GM21576 (cell line): ENCODE data around the gene ATMIN.

ENCODE experiments used
- ATAC-seq: cut with Tn5 transposase; IDR thresholded peaks from one replicate; pipeline ENCODE4 v1.9.1; 2021; ENCODE audit warnings: mild to moderate bottlenecking, moderate library complexity; ENCODE audit not compliant: unreplicated experiment

Gene ATMIN, protein sequence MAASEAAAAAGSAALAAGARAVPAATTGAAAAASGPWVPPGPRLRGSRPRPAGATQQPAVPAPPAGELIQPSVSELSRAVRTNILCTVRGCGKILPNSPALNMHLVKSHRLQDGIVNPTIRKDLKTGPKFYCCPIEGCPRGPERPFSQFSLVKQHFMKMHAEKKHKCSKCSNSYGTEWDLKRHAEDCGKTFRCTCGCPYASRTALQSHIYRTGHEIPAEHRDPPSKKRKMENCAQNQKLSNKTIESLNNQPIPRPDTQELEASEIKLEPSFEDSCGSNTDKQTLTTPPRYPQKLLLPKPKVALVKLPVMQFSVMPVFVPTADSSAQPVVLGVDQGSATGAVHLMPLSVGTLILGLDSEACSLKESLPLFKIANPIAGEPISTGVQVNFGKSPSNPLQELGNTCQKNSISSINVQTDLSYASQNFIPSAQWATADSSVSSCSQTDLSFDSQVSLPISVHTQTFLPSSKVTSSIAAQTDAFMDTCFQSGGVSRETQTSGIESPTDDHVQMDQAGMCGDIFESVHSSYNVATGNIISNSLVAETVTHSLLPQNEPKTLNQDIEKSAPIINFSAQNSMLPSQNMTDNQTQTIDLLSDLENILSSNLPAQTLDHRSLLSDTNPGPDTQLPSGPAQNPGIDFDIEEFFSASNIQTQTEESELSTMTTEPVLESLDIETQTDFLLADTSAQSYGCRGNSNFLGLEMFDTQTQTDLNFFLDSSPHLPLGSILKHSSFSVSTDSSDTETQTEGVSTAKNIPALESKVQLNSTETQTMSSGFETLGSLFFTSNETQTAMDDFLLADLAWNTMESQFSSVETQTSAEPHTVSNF

GRCh38 chr16:81035398-81035974 is at the start of gene ATMIN:
TSS of gene ATMIN (plus strand) at chr16:81035842. CDS start at chr16:81035871, 29 bp downstream.
- ATAC-seq, result peak; percentile 82

- no peak for ATAC-seq
Measured at GRCh38 chr16:80986557-80986956, 49.1 kb upstream of the ATMIN start.

DNA sequence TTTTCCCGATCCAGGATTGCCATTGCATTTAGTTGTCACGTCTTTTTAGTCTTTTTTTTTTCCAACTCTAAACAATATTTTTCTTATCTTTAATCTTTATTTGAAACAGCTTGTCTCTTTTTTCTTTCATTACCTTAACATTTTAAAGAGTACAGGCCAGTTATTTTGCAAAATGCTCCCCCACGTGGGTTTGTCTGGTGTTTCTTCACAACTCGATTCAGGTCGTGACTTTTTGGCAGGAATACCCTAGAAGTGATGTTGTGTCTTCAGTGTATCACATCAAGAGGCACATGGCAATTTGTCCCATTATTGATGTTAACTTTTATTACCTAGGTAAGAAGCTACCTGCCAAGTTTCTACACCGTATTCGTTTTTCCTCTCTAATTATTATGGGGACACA is 46.9 kb upstream of the ATMIN start:
- no peak for ATAC-seq

- ATAC-seq, result no peak
Measured at GRCh38 chr16:80989801-80990200, 45.8 kb upstream of the ATMIN start.

- ATAC-seq, result no peak
Measured at GRCh38 chr16:80990577-80990976, 45.1 kb upstream of the ATMIN start.

DNA sequence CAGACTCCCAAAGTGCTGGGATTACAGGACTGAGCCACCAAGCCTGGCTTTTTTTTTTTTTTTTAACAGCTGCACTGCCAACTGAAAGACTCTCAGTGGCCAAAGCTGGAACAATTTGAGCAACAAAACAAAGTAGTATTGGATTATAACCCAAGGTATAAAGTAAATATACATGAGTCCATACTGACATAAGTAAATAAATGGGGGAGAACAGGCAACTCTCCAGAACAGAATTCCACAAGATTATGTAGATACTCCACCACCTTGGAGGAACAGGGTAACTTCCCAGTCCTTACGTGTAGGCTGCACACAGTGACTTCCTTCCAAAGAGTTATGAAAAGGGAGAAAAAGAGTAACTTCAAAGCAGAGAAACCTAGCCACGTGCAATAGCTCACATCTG is 44.7 kb upstream of the ATMIN start:
- no peak for ATAC-seq

- no peak for ATAC-seq
Measured at GRCh38 chr16:80991792-80992430, 43.7 kb upstream of the ATMIN start.

- no peak for ATAC-seq
Measured at GRCh38 chr16:80992676-80993293, 42.9 kb upstream of the ATMIN start.

GRCh38 chr16:80993307-80993706 is 42.3 kb upstream of the ATMIN start:
- no peak for ATAC-seq

GRCh38 chr16:80993834-80994233 is 41.8 kb upstream of the ATMIN start:
- no peak for ATAC-seq

DNA sequence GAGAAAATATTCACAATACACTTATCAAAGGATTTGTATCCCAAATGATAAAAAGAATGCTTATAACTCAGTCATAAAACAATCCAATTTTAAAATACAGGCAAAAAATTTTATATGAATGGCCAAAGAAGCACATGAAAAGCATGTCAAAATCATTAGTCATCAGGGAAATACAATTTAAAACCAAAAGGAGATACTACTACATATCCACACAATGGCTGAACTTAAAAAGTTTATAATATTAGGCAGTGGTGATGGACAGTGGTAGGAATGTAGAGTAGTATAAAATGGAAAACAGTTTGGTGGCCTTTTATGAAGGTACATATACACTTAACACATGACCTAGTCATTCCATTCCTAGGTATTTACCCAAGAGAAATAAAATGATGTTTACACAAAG is 41.2 kb upstream of the ATMIN start:
- ATAC-seq, result no peak

DNA sequence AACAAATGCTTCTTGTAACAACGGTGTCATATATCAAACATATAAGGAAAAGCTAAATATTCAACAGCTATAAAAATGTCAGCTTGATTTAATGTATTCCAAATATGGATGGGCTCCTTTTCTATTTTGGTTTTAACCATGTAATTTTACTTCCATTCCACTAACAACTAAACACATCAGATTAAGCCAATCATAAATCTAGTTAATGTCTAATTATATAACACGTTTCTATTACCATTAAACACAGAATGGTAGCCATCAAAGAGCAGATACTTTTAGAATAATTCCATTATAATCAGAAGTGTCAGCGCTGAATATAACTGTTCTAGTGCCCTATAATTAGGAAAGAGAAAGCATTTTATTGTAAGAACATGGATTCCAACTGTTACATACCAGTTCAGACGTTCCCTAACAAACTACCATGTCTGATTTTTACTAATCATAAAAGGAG is 38.9 kb upstream of the ATMIN start:
- no peak for ATAC-seq

DNA sequence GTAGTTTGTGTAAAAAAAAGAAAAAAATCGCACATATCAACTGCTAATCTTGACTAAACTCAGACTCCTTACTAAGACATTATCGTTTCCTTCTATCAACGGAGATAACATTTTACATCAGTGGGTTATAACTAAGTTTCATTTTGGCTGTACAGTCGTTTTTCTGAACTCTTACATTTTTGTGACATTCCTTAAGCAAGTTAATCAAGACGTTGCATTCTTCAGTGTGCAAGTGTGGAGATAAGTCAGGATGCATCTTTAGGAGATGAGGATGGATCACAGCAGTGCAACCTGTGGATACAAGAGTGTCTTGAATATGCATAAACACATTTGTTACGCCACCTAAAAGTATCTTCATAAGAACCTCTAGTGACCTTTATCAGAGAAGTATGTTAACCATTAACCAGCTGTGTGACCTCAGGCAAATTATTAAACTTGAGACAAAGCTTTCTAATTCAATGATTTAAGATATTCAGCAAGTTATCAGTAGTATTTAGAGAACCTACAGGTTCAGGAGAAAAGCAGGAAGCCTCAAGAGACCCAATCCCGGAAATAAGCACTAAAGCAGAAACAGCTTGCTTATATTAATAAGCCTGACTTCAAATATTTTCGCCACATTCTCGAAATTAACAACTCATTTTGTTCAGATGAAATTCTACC is 38.4 kb upstream of the ATMIN start:
- ATAC-seq, result peak; percentile 54

DNA sequence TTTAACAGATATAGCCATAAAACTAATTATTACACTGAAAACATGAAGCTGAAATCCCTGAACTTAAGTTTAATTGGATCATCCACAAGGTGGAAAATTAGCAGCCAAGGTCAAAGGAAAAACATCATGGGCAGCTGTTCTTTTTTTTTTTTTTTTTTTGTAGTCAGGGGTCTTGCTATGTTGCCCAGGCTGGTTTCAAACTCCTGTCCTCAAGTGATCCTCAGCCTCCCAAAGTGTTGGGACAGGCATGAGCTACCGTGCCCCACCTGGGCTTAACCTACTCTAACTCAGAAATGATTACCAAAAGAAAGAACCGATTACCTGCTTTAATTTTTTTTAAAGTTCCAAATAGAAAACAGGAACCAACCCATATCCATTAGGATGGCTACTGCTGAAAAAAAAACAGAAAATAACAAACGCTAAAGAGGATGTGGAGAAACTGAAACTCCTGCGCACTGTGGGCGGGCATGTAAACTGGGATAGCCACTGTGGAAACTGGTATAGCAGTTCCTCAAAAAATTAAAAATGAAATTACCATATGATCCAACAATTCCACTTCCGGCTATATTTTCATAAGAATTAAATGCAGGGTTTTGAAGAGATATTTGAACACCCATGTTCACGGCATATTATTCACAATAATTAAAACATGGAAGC is 37.5 kb upstream of the ATMIN start:
- no peak for ATAC-seq

- ATAC-seq, result no peak
Measured at GRCh38 chr16:81000873-81001272, 34.8 kb upstream of the ATMIN start.

- no peak for ATAC-seq
Measured at GRCh38 chr16:81001330-81001729, 34.3 kb upstream of the ATMIN start.

- no peak for ATAC-seq
Measured at GRCh38 chr16:81003064-81003463, 32.6 kb upstream of the ATMIN start.

DNA sequence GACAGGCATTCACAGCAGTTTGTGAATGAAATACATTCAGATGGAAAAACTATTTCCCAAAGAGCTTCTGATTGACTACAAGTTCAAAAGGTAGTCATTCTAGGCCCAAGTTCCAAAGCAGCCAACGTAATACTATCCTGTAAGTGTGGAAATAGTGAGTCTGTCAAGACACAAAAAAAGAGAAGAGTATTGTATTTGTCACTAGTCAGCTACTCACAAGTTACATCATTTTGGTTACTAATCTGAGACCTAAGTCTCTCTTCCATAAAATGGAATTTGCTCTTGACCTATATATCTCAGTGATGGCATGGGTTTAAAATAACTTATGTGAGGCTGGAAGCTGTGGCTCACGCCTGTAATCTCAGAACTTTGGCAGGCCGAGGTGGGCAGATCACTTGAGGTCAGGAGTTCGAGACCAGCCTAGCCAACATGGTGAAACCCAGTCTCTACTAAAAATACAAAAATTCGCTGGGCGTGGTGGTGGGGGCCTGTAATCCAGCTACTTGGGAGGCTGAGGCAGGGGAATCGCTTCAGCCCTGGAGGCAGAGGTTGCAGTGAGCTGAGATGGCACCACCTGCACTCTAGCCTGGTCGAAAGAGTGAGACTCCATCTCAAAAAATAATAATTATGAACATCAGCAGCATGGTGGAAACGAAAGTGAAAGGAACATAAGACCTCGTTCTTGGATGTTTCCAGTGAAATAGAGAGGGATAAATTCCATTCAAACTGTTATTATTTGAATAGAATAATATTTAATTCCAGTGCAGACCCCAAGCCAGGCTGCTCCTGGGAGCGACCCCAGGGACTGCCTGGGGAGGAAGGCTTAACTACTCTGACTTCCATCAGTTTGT is 31.8 kb upstream of the ATMIN start:
- no peak for ATAC-seq
